Limb (tissue), 2 donors: Measurements from ENCODE around the gene LRRC71.
A peak's percentile ranks its signal among the peaks of the same experiment; 100 is the strongest.

Experiments
- DNase-seq, 2 donors: peaks; one replicate each; pipeline ENCODE4 v3.0.0-alpha.2; 2016; ENCODE audit errors: extremely low spot score in 2 of 2

LRRC71 gene

DNA sequence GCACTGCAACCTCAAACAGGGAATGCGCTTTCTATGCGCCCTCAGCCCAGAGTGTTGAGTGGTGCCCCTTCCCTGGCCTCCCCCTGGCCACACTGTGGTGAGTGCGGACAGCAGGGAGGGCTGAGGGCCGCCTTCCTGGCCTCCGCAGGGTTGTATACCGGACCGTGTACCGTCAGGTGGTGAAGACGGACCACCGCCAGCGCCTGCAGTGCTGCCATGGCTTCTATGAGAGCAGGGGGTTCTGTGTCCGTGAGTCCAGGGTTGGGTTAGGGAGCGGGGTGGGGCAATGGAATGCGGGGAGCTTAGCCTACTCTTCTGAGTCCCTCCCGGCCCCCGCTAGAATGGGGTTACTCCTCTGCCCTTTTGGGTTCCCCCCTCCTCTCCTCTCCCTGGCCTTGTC is 15.3 kb upstream of the LRRC71 start:
- no peak for DNase-seq

GRCh38 chr1:156905651-156906050 is 14.8 kb upstream of the LRRC71 start:
- DNase-seq, result no peak

GRCh38 chr1:156906206-156906906 is 14.1 kb upstream of the LRRC71 start:
- no peak for DNase-seq

DNA sequence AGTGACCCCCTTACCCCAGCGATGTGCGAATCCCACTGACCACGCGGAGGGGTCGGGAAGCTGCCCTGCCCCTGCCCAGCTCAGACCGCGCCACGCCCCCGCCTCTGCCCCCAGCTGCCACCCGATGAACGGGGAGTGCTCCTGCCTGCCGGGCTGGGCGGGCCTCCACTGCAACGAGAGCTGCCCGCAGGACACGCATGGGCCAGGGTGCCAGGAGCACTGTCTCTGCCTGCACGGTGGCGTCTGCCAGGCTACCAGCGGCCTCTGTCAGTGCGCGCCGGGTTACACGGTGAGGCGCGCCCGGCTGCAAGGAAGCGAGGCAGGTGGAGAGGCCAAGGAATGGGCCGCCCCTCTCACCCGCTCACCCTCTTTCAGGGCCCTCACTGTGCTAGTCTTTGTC is 11.9 kb upstream of the LRRC71 start:
- DNase-seq, result no peak

DNA sequence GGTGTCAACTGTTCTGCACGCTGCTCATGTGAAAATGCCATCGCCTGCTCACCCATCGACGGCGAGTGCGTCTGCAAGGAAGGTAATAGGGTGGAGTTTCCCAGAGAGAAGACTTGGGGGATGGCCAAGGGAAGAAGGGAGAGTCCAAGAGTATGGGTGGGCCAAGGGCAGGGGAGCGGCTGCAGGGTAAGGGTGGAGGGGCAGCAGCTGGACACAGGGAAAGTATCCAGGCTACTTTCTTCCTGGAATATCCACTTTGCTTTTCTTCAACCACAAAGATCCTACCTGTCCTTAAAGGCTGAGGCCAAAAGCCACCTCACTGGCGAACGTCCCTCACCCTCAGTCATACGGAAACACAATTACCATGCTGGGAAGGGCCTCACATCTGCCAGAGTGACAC is 11.5 kb upstream of the LRRC71 start:
- no peak for DNase-seq

DNA sequence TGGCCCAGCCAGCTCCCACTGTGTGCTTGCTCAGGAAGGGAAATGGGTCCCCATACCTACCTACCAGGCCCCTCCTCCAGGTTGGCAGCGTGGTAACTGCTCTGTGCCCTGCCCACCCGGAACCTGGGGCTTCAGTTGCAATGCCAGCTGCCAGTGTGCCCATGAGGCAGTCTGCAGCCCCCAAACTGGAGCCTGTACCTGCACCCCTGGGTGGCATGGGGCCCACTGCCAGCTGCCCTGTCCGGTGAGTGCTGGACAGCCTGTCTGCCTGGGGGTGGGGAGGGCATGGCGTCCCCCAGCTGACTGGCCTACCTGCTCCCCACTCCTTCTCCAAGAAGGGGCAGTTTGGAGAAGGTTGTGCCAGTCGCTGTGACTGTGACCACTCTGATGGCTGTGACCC is 10.8 kb upstream of the LRRC71 start:
- no peak for DNase-seq

GRCh38 chr1:156910309-156910782 is 10.1 kb upstream of the LRRC71 start:
- DNase-seq, result peak in 1 of 2 donors; percentile 69

DNA sequence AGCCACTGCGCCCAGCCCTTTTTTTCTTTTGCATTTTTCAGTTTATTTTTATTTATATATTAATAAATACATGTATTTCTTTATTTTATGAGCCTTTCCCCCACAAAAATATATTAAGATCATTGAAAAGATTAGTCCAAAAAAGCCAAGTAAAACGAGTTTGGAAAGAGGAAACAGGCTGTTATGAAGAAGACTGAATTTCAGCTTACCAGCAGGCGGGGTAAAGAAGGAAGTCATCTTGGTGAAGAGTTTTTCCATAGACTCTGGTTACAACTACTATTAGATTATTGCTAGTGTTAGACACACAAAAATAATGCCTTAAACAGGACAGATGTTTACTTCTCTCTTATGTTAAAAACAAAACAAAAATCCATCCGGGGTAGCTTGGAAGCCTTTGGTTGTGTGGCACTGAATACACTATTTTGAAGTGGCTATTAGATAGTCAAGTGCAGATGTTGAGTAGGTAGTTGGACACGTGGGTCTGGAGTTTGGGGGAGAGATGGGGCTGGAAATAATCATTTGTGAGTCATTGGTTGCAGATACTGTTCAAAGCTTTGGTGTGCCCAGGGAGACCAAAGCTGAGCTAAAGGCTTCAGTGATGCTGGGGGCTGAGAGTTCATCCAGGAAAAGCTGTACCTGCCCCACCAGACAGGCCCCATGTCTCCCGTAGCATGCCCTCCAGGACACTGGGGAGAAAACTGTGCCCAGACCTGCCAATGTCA is 8.7 kb upstream of the LRRC71 start:
- no peak for DNase-seq

GRCh38 chr1:156912310-156912709 is 8.1 kb upstream of the LRRC71 start:
- DNase-seq, result no peak

DNA sequence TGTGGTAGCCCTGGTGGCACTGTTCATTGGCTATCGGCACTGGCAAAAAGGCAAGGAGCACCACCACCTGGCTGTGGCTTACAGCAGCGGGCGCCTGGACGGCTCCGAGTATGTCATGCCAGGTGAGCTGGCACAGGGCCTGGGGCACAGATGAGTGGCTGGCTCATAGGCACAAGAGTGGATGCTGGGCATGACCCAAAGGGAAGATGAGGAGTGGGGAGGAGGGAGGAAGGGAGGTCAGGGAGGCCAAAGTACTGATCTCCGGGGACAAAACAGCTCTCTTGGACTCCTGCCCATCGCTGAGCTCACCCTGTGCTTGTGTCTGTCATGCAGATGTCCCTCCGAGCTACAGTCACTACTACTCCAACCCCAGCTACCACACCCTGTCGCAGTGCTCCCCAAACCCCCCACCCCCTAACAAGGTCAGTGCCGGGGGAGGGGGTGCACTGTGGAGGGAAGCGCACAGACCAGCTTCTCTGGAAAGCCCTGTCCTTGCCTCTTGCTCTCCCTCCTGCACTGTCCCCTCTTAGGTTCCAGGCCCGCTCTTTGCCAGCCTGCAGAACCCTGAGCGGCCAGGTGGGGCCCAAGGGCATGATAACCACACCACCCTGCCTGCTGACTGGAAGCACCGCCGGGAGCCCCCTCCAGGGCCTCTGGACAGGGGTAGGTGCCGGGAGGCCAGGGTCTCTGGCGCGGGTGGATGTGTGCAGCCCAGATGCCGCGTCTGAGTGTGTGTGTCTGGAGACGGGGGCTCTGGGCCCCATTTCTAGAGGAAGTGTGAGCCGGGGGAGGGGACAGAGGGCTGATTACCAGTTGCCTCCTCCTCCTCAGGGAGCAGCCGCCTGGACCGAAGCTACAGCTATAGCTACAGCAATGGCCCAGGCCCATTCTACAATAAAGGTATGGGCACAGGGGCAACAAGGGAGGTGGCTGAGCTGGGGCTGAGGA is 7.3 kb upstream of the LRRC71 start:
- DNase-seq, result no peak

- DNase-seq, result no peak
Observed at GRCh38 chr1:156913809-156914387, 6.5 kb upstream of the LRRC71 start.

GRCh38 chr1:156914440-156914856 is 6.0 kb upstream of the LRRC71 start:
- no peak for DNase-seq

DNA sequence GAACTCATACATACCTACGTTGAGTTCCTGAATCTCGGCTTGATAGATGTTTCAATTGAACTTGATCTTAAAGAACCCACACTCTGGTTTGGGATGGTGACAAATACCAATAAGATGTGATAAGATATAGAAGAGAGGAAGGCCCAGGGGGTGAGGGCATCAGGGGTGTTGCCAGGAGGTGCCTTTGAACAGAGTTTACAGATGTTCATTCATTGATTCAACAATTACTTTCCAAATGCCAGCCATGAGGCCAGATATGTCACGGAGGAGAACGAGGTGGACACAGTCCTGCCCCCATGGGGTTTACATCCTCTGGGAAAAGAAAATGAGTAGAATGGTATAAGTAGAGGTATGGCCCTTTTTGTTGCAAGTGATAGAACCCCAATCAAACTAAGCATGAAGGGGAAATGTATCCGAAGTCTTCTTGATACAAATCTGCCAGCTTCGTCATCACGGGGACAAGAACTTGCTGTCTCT is 659 bp downstream of the LRRC71 start:
- no peak for DNase-seq

DNA sequence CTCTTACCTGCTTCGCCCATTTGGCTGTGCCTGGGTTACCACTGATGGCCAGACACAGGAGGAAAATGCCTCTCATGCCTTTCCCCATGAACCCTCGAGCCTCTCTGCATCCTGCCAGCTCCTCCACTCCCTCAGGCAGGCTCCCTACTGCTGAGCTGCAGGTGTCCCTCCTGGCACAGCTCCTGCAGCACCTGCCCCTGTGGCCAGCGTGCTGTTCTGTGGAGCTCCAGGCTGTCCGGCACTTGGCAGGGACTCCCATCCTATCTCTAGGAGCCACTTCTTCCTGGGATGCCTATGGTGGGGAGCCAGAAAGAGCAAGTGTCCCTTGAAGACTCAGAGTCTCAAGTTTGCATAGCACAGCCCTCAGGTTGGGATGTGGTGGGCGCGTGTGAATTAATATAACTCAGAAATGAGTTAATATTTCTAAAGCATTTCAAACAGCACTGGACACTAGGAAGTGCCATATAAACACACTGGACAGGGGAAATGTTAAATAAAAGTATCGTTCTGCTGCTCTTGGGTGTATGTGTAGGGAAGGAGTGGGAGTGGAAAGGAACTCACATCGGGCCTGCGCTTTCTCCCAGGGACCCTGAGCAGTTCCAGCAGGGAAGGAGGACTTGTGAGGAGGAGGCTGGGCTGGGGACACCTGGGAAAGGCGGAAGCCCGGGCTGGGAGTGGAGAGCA is 2.7 kb downstream of the LRRC71 start:
- DNase-seq, result no peak

GRCh38 chr1:156923670-156924477 is 3.4 kb downstream of the LRRC71 start:
- DNase-seq, result peak in 1 of 2 donors; percentile 52

DNA sequence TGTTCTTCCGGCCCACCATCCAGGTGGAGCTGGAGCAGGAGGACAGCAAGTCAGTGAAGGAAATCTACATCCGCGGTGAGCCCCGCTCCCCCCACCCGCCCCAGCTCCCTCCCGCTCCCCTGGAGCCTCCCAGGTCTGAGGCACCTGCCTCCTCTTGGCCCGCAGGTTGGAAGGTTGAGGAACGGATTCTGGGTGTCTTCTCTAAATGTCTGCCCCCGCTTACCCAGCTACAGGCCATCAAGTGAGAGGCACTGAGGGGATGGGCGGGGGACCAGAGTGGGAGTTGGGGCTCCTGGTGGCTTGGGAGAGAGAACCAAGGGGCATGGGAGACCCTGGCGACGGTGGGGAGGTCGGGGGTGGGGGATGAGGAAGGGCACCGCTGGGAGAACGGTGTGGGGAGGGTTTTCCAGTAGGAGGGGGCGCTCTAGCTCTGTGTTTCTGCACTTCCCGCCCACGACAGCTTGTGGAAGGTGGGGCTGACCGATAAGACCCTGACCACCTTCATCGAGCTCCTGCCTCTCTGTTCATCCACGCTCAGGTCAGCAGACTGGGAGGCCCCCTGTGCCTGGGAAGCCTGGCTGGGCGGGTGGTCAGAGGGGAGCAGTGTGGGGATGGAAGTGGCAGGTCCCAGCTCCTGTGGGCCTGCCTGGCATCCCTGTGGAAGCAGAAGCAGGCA is 4.2 kb downstream of the LRRC71 start:
- DNase-seq, result no peak

GRCh38 chr1:156925154-156926010 is 5.0 kb downstream of the LRRC71 start:
- no peak for DNase-seq

- no peak for DNase-seq
Observed at GRCh38 chr1:156926175-156926574, 5.7 kb downstream of the LRRC71 start.
